Panc1 (cell line): Measurements from ENCODE around the gene PROM1. TPM values are rescaled to one million over a fixed set of nuclear protein-coding genes. Genes with fewer than 3 reads are reported as not detected.

Source experiments
- ATAC-seq: fragments of 200-7000 bp; cut with Tn5 transposase; 2 replicates; pipeline ENCODE4 v1.9.1; 2020; ENCODE audit warnings: mild to moderate bottlenecking, moderate library complexity
- BruUV-seq: library from RNA; stranded (reverse); fragments of 400-500 nt; replicated peaks from 2 replicates; lab custom pipeline; 2021; lab: Mats Ljungman, UMichigan
- CTCF ChIA-PET: fragments of 300-600 bp; sonication (Branson Sonifier 250); formaldehyde crosslinking; loops from one replicate; lab custom pipeline; 2022; ENCODE audit warnings: antibody characterized with exemption; lab: Charles Lee
- POLR2A ChIA-PET: fragments of 300-600 bp; sonication (Branson Sonifier 250); formaldehyde crosslinking; loops from one replicate; lab custom pipeline; 2022; ENCODE audit warnings: antibody characterized with exemption; lab: Charles Lee
- DNase-seq: peaks from one replicate; pipeline ENCODE4 v3.0.0-alpha.2; 2010; ENCODE audit warnings: low read depth, low spot score
- H3K27ac ChIP-seq: 2 replicates; pipeline ENCODE4 v1.5.1; 2011; ENCODE audit warnings: mild to moderate bottlenecking, low read length, inconsistent platforms
- H3K27me3 ChIP-seq: fragments of 200-500 bp; sonication (Bioruptor generic); 2 replicates; pipeline ENCODE4 v1.6.0; 2014; ENCODE audit warnings: low read length, inconsistent platforms; ENCODE audit not compliant: control insufficient read depth, insufficient read depth
- H3K36me3 ChIP-seq: fragments of 200-500 bp; sonication (Bioruptor generic); 2 replicates; pipeline ENCODE4 v1.5.1; 2014; ENCODE audit warnings: inconsistent platforms, mild to moderate bottlenecking, low read length, moderate library complexity; ENCODE audit not compliant: control insufficient read depth, insufficient read depth
- H3K4me1 ChIP-seq: 2 replicates; pipeline ENCODE4 v1.5.1; 2011; ENCODE audit warnings: inconsistent platforms, mild to moderate bottlenecking, low read length, moderate library complexity; ENCODE audit not compliant: control insufficient read depth, insufficient read depth
- H3K4me3 ChIP-seq, 2 experiments: 2 replicates each; pipeline ENCODE4 v1.5.1; 2011 to 2012; ENCODE audit warnings: low read depth in 2 of 2, low read length in 2 of 2, mild to moderate bottlenecking in 2 of 2, inconsistent platforms in 1 of 2, moderate library complexity in 1 of 2
- H3K9me3 ChIP-seq: fragments of 200-500 bp; sonication (Bioruptor generic); 2 replicates; pipeline ENCODE4 v1.5.1; 2014; ENCODE audit warnings: low read depth, mild to moderate bottlenecking, inconsistent platforms, low read length, moderate library complexity; ENCODE audit not compliant: control insufficient read depth, insufficient read depth
- POLR2AphosphoS5 ChIP-seq: IDR thresholded peaks from 2 replicates; pipeline ENCODE4 v1.6.1; 2012; ENCODE audit warnings: mild to moderate bottlenecking, low read depth, low read length, moderate library complexity
- SIN3A ChIP-seq: IDR thresholded peaks from 2 replicates; pipeline ENCODE4 v1.6.1; 2012; ENCODE audit warnings: low read depth, mild to moderate bottlenecking, low read length, moderate library complexity, borderline replicate concordance; ENCODE audit not compliant: insufficient read depth
- TCF7L2 ChIP-seq: IDR thresholded peaks from 2 replicates; pipeline ENCODE4 v1.6.1; 2011; ENCODE audit warnings: mild to moderate bottlenecking, low read depth, low read length, inconsistent platforms
- in situ Hi-C: cut with HindIII; loops from 2 replicates; pipeline ENCODE4 v1.10.0; 2016; ENCODE audit warnings: low sequenced_read_pairs, low pct_unique_long_range_greater_than_20kb
- intact Hi-C: fragments of 100-400 bp; cut with micrococcal nuclease; formaldehyde crosslinking; loops from one replicate; pipeline ENCODE4 v1.10.0; 2022; ENCODE audit not compliant: unreplicated experiment
- total RNA-seq: library from RNA; stranded (reverse); gene quantifications from one replicate; pipeline ENCODE4 v1.2.1, GENCODE V29; 2021; ENCODE audit not compliant: unreplicated experiment
- TF ChIP-seq, protein P1 (sequence below), 2 experiments: IDR thresholded peaks; 2 replicates each; pipeline ENCODE4 v1.6.1; 2011 to 2012; ENCODE audit warnings: low read depth in 2 of 2, control low read depth in 1 of 2, low read length in 1 of 2, mild to moderate bottlenecking in 1 of 2, moderate library complexity in 1 of 2; ENCODE audit not compliant: insufficient read depth in 1 of 2
- TF ChIP-seq, protein P2 (sequence below): fragments of 450-650 bp; IDR thresholded peaks from 2 replicates; pipeline ENCODE4 v1.5.1; 2017; ENCODE audit warnings: mild to moderate bottlenecking

Gene PROM1
- total RNA-seq, 1 experiment from 2014 or later: 0.18 TPM

DNA sequence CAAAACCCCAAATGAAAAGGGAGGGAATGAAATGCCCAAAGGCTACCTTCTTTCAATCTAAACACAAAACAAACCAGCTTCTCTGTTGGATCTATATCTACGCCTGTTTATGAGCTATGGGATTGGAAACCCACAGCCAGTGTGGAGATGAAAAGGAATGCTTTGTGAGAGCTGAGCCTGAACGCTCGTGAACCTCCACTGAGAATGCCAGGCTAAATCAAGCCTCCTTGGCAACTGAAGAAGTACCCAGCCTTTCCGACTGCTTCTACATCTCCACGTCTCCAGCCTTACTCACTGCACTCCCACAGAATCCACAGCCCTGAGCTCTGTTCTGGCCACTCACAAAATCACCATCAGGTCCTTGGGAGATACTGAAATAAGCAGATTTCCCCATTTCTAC lies 31.8 kb downstream of the PROM1 start:
- in situ Hi-C loops: no loop called here
- Histone ChIP-seq H3K27me3 (no peaks in the 10 kb centered on the region), H3K27ac (no peak overlapping the region), H3K36me3 (no peaks in the 10 kb centered on the region), H3K9me3 (no peaks in the 10 kb centered on the region), H3K4me3 (no peak overlapping the region), H3K4me1 (no peaks in the 10 kb centered on the region)
- POLR2A ChIA-PET: no interaction called here
- intact Hi-C loops: no loop called here
- DNase-seq (no peak), ATAC-seq (no peak)
- TF ChIP-seq, protein P1, sequence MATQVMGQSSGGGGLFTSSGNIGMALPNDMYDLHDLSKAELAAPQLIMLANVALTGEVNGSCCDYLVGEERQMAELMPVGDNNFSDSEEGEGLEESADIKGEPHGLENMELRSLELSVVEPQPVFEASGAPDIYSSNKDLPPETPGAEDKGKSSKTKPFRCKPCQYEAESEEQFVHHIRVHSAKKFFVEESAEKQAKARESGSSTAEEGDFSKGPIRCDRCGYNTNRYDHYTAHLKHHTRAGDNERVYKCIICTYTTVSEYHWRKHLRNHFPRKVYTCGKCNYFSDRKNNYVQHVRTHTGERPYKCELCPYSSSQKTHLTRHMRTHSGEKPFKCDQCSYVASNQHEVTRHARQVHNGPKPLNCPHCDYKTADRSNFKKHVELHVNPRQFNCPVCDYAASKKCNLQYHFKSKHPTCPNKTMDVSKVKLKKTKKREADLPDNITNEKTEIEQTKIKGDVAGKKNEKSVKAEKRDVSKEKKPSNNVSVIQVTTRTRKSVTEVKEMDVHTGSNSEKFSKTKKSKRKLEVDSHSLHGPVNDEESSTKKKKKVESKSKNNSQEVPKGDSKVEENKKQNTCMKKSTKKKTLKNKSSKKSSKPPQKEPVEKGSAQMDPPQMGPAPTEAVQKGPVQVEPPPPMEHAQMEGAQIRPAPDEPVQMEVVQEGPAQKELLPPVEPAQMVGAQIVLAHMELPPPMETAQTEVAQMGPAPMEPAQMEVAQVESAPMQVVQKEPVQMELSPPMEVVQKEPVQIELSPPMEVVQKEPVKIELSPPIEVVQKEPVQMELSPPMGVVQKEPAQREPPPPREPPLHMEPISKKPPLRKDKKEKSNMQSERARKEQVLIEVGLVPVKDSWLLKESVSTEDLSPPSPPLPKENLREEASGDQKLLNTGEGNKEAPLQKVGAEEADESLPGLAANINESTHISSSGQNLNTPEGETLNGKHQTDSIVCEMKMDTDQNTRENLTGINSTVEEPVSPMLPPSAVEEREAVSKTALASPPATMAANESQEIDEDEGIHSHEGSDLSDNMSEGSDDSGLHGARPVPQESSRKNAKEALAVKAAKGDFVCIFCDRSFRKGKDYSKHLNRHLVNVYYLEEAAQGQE (IDR thresholded peaks at IDR 0.05; ENCODE audit: insufficient read depth in 1 of 2, low read depth in 2 of 2, low read length in 1 of 2): no peak
- no peak for TF ChIP-seq POLR2AphosphoS5
- TF ChIP-seq SIN3A: no peak
- TF ChIP-seq, protein P2, sequence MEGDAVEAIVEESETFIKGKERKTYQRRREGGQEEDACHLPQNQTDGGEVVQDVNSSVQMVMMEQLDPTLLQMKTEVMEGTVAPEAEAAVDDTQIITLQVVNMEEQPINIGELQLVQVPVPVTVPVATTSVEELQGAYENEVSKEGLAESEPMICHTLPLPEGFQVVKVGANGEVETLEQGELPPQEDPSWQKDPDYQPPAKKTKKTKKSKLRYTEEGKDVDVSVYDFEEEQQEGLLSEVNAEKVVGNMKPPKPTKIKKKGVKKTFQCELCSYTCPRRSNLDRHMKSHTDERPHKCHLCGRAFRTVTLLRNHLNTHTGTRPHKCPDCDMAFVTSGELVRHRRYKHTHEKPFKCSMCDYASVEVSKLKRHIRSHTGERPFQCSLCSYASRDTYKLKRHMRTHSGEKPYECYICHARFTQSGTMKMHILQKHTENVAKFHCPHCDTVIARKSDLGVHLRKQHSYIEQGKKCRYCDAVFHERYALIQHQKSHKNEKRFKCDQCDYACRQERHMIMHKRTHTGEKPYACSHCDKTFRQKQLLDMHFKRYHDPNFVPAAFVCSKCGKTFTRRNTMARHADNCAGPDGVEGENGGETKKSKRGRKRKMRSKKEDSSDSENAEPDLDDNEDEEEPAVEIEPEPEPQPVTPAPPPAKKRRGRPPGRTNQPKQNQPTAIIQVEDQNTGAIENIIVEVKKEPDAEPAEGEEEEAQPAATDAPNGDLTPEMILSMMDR: no peak
- no peak for TF ChIP-seq TCF7L2
- CTCF ChIA-PET: no interaction called here
- no TSS peak for BruUV-seq

DNA sequence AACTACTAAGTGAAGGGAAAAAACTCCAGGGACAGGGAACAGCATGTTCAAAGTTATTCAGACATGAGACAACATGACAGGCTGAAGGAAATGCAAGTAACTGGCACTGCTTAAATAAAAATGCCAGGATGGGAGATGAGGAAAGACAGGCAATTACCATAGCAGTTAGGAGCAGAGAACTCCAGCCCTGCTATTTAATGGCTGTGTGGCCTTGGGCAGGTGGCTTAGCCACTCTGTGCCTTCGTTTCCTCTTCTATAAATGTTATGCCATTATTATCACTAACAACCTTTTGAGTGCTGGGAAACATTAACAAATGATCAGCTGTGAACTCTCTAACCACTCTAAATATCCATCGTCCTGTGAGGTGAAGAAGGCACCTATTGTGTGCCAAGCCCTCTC lies 32.7 kb downstream of the PROM1 start:
- POLR2A ChIA-PET: no interaction called here

More for the DNA sequence above, 32.7 kb downstream of the PROM1 start:
- no TSS peak for BruUV-seq
- no peaks in the 10 kb centered on the region for H3K9me3 ChIP-seq
- H3K27me3 ChIP-seq: no peaks in the 10 kb centered on the region
- DNase-seq (no peak), ATAC-seq (no peak)
- H3K27ac ChIP-seq: no peak overlapping the region
- no peaks in the 10 kb centered on the region for H3K4me1 ChIP-seq
- H3K36me3 ChIP-seq: no peaks in the 10 kb centered on the region
- TF ChIP-seq TCF7L2 (no peak), POLR2AphosphoS5 (no peak), SIN3A (no peak)
- TF ChIP-seq, protein P1 (IDR thresholded peaks at IDR 0.05; ENCODE audit: insufficient read depth in 1 of 2, low read depth in 2 of 2, low read length in 1 of 2): no peak
- TF ChIP-seq, protein P2: no peak
- intact Hi-C loops (no loop called here), in situ Hi-C loops (no loop called here)
- H3K4me3 ChIP-seq: no peak overlapping the region
- CTCF ChIA-PET: no interaction called here
